HG03103 (cell line): ENCODE data around the gene SDR39U1.

ENCODE experiments used
- ATAC-seq: cut with Tn5 transposase; IDR thresholded peaks from one replicate; pipeline ENCODE4 v1.9.1; 2021; ENCODE audit warnings: low read depth; ENCODE audit not compliant: unreplicated experiment

SDR39U1 gene

GRCh38 chr14:24392325-24393091, 50.1 kb downstream of the SDR39U1 start:
- no peak for ATAC-seq

GRCh38 chr14:24390701-24391468, 51.7 kb downstream of the SDR39U1 start:
- ATAC-seq, result no peak
